ENCODE measurements around the gene TMEM62. TPM values are rescaled to one million over a fixed set of nuclear protein-coding genes. Genes with fewer than 3 reads are reported as not detected.
"Not testable (repeated sequence)": the region's sequence is repeated elsewhere in the genome, so short reads cannot be mapped to it uniquely, and the experiment has no call there.

TMEM62 gene
- polyA plus RNA-seq, 3 donors: 8.2 to 25.3 (median 10.3) TPM

GRCh38 chr15:43218908-43219706, 85.7 kb downstream of the TMEM62 start:
- 46 to 54% (median 54%) methylated on average over 13 of the region's 13 CpGs for WGBS, 3 donors
- no peak overlapping the region for H3K27ac ChIP-seq (ENCODE audit: low read depth, low read length)

GRCh38 chr15:43219929-43220928, 86.8 kb downstream of the TMEM62 start:
- no peak overlapping the region for H3K27ac ChIP-seq (ENCODE audit: low read depth, low read length)
- 78 to 87% (median 82%) methylated on average over 16 of the region's 16 CpGs for WGBS, 3 donors

GRCh38 chr15:43220991-43221403, 87.6 kb downstream of the TMEM62 start, which contains the start of gene EPB42:
TSS of gene EPB42 (minus strand) at chr15:43221018. CDS start at chr15:43220825, 193 bp downstream.
- WGBS, 3 donors: 57 to 70% (median 60%) methylated on average over 3 of the region's 3 CpGs
- no peak within 1 kb of the TSS for H3K27ac ChIP-seq (ENCODE audit: low read depth, low read length)

GRCh38 chr15:43221422-43221821, 88.0 kb downstream of the TMEM62 start:
- WGBS, 3 donors: 77 to 81% (median 79%) methylated on average over 1 of the region's 1 CpG
- H3K27ac ChIP-seq (ENCODE audit: low read depth, low read length): no peak overlapping the region

GRCh38 chr15:43225201-43225949, 92.0 kb downstream of the TMEM62 start:
- H3K27ac ChIP-seq (ENCODE audit: low read depth, low read length): no peak overlapping the region
- 44 to 48% (median 44%) methylated on average over 16 of the region's 16 CpGs for WGBS, 3 donors

- 83 to 92% (median 87%) methylated on average over 12 of the region's 12 CpGs for whole genome bisulfite sequencing, 3 donors
- H3K27ac ChIP-seq (ENCODE audit: low read depth, low read length): not testable (repeated sequence)
Observed at GRCh38 chr15:43225950-43226255, 92.5 kb downstream of the TMEM62 start.

GRCh38 chr15:43226436-43227305, 93.3 kb downstream of the TMEM62 start:
- WGBS, 3 donors: 93 to 97% (median 94%) methylated on average over 42 to 57 of the region's 57 CpGs
- H3K27ac ChIP-seq (ENCODE audit: low read depth, low read length): no peak overlapping the region

GRCh38 chr15:43229977-43230376, 96.6 kb downstream of the TMEM62 start:
- WGBS, 3 donors: 77 to 84% (median 80%) methylated on average over 5 of the region's 5 CpGs
- no peak overlapping the region for H3K27ac ChIP-seq (ENCODE audit: low read depth, low read length)

GRCh38 chr15:43230640-43231115, 97.3 kb downstream of the TMEM62 start:
- H3K27ac ChIP-seq (ENCODE audit: low read depth, low read length): no peak overlapping the region
- 20 to 75% (median 27%) methylated on average over 2 of the region's 2 CpGs for whole genome bisulfite sequencing, 3 donors

- 68 to 88% (median 79%) methylated on average over 3 of the region's 3 CpGs for WGBS, 3 donors
- H3K27ac ChIP-seq (ENCODE audit: low read depth, low read length): no peak overlapping the region
Observed at GRCh38 chr15:43232289-43232874, 99.0 kb downstream of the TMEM62 start.

Other genes with a start within 250 kb of the TMEM62 start
- gene TTBK2, start 212.8 kb upstream of the TMEM62 start, polyA plus RNA-seq: 1 to 10 TPM; 1.0 to 5.6 (median 3.5) TPM
- gene UBR1, start 27.5 kb upstream of the TMEM62 start, polyA plus RNA-seq: 1 to 10 TPM; 4.8 to 9.8 (median 5.3) TPM
- 10 to 100 TPM; 37.7 to 75.7 (median 62.0) TPM for gene CCNDBP1, start 51.8 kb downstream of the TMEM62 start, polyA plus RNA-seq
- gene EPB42, start 87.4 kb downstream of the TMEM62 start, polyA plus RNA-seq: 1 to 10 TPM in 1 of 3 donors, under 1 TPM in 2; 0.16 to 5.5 (median 0.45) TPM
- gene TGM5, start 133.3 kb downstream of the TMEM62 start, polyA plus RNA-seq: 1 to 10 TPM in 1 of 3 donors, under 1 TPM in 1, not detected in 1; 0.06 to 4.9 TPM
- gene TGM7, start 168.7 kb downstream of the TMEM62 start, polyA plus RNA-seq: under 1 TPM in 1 of 3 donors, not detected in 2; 0.02 TPM
- 1 to 10 TPM; 2.1 to 5.5 (median 2.5) TPM for gene LCMT2, start 197.0 kb downstream of the TMEM62 start, polyA plus RNA-seq
- 1 to 10 TPM; 6.1 to 8.7 (median 6.3) TPM for gene ZSCAN29, start 237.5 kb downstream of the TMEM62 start, polyA plus RNA-seq
- gene TUBGCP4, start 237.5 kb downstream of the TMEM62 start, polyA plus RNA-seq: 1 to 10 TPM; 3.6 to 5.2 (median 5.2) TPM